IMR-90 (cell line): Measurements from ENCODE around the gene PKN3. TPM values are rescaled to one million over a fixed set of nuclear protein-coding genes. Genes with fewer than 3 reads are reported as not detected.

Experiments used
- ATAC-seq: fragments of 200-7000 bp; cut with Tn5 transposase; 2 replicates; pipeline ENCODE4 v1.9.1; 2020; ENCODE audit warnings: low read depth, mild to moderate bottlenecking, moderate library complexity
- BruUV-seq: library from RNA; stranded (reverse); fragments of 400-500 nt; replicated peaks from 2 replicates; lab custom pipeline; 2021; lab: Mats Ljungman, UMichigan
- CTCF ChIA-PET: fragments of 300-600 bp; formaldehyde crosslinking; extraction: SDS; loops from one replicate; lab custom pipeline; 2021; ENCODE audit warnings: antibody characterized with exemption; lab: Yijun Ruan, JAX
- POLR2A ChIA-PET: fragments of 300-600 bp; sonication (Branson Sonifier 250); formaldehyde crosslinking; loops from one replicate; lab custom pipeline; 2022; ENCODE audit warnings: antibody characterized with exemption; ENCODE audit not compliant: unreplicated experiment; lab: Charles Lee
- DNase-seq: peaks from one replicate; pipeline ENCODE4 v3.0.0; 2013
- H2AFZ ChIP-seq: replicated peaks from 2 replicates; pipeline ENCODE3; 2013; ENCODE audit warnings: low read length, mild to moderate bottlenecking; ENCODE audit not compliant: poor library complexity
- H2AK5ac ChIP-seq: 2 replicates; pipeline ENCODE4 v1.6.1; 2013; ENCODE audit warnings: low read depth, low read length, inconsistent platforms
- H2AK9ac ChIP-seq: replicated peaks from 2 replicates; pipeline ENCODE3; 2013; ENCODE audit warnings: mild to moderate bottlenecking, low read depth, low read length, moderate library complexity; ENCODE audit not compliant: poor library complexity
- H2BK120ac ChIP-seq: 2 replicates; pipeline ENCODE4 v1.6.1; 2013; ENCODE audit warnings: low read depth, low read length, inconsistent platforms
- H2BK15ac ChIP-seq: 3 replicates; pipeline ENCODE4 v1.6.1; 2013; ENCODE audit warnings: low read depth, low read length, inconsistent platforms
- H2BK20ac ChIP-seq: 2 replicates; pipeline ENCODE4 v1.6.1; 2013; ENCODE audit warnings: low read depth, mild to moderate bottlenecking, inconsistent platforms, low read length, moderate library complexity
- H2BK5ac ChIP-seq: 2 replicates; pipeline ENCODE4 v1.6.1; 2013; ENCODE audit warnings: mild to moderate bottlenecking, low read depth, low read length, inconsistent platforms; ENCODE audit not compliant: poor library complexity, severe bottlenecking
- H3K14ac ChIP-seq: replicated peaks from 2 replicates; pipeline ENCODE4 v1.6.1; 2013; ENCODE audit warnings: low read depth, low read length, inconsistent platforms
- H3K18ac ChIP-seq: 2 replicates; pipeline ENCODE4 v1.6.1; 2013; ENCODE audit warnings: low read depth, low read length, control low read depth
- H3K23ac ChIP-seq: 2 replicates; pipeline ENCODE4 v1.6.1; 2013; ENCODE audit warnings: low read depth, low read length, inconsistent platforms
- H3K27ac ChIP-seq: 2 replicates; pipeline ENCODE4 v1.5.1; 2013; ENCODE audit warnings: mild to moderate bottlenecking, control low read depth, low read length; ENCODE audit not compliant: insufficient read depth
- H3K27me3 ChIP-seq: 2 replicates; pipeline ENCODE4 v1.6.1; 2013; ENCODE audit warnings: low read length; ENCODE audit not compliant: control insufficient read depth, insufficient read depth
- H3K36me3 ChIP-seq: 2 replicates; pipeline ENCODE4 v1.6.1; 2013; ENCODE audit warnings: low read length, mixed read lengths; ENCODE audit not compliant: control insufficient read depth, insufficient read depth
- H3K4ac ChIP-seq: 2 replicates; pipeline ENCODE4 v1.6.1; 2013; ENCODE audit warnings: low read depth, low read length, inconsistent platforms
- H3K4me1 ChIP-seq: 2 replicates; pipeline ENCODE4 v1.6.1; 2013; ENCODE audit warnings: low read length, mixed read lengths; ENCODE audit not compliant: control insufficient read depth, insufficient read depth
- H3K4me2 ChIP-seq: 2 replicates; pipeline ENCODE4 v1.6.1; 2013; ENCODE audit warnings: low read depth, mild to moderate bottlenecking, control low read depth, low read length, moderate library complexity
- H3K4me3 ChIP-seq: 2 replicates; pipeline ENCODE4 v1.5.1; 2013; ENCODE audit warnings: low read depth, mild to moderate bottlenecking, control low read depth, low read length, moderate library complexity; ENCODE audit not compliant: insufficient read depth
- H3K56ac ChIP-seq: 2 replicates; pipeline ENCODE4 v1.6.1; 2013; ENCODE audit warnings: low read length, inconsistent platforms; ENCODE audit not compliant: insufficient read depth; ENCODE audit errors: extremely low read depth
- H3K79me1 ChIP-seq, 2 experiments: 2 replicates each; pipeline ENCODE4 v1.6.1; 2013; ENCODE audit warnings: low read length in 2 of 2, inconsistent platforms in 1 of 2, low read depth in 1 of 2
- H3K9ac ChIP-seq: 2 replicates; pipeline ENCODE4 v1.6.1; 2013; ENCODE audit warnings: low read depth, low read length, control low read depth
- H3K9me1 ChIP-seq: 2 replicates; pipeline ENCODE4 v1.6.1; 2013; ENCODE audit warnings: low read length, inconsistent platforms; ENCODE audit not compliant: insufficient read depth
- H3K9me3 ChIP-seq: 2 replicates; pipeline ENCODE4 v1.6.1; 2013; ENCODE audit warnings: low read length; ENCODE audit not compliant: control insufficient read depth, insufficient read depth
- H4K20me1 ChIP-seq: 2 replicates; pipeline ENCODE4 v1.6.1; 2013; ENCODE audit warnings: low read length, inconsistent platforms; ENCODE audit not compliant: insufficient read depth
- H4K5ac ChIP-seq: 2 replicates; pipeline ENCODE4 v1.6.1; 2013; ENCODE audit warnings: mild to moderate bottlenecking, low read depth, low read length, control low read depth
- H4K8ac ChIP-seq, 2 experiments: 2 replicates each; pipeline ENCODE4 v1.6.1; 2013; ENCODE audit warnings: low read depth in 2 of 2, low read length in 2 of 2, control low read depth in 1 of 2, inconsistent platforms in 1 of 2
- H4K91ac ChIP-seq: 2 replicates; pipeline ENCODE4 v1.6.1; 2013; ENCODE audit warnings: low read depth, low read length, inconsistent platforms; ENCODE audit not compliant: insufficient read depth
- BHLHE40 ChIP-seq: fragments of 150-350 bp; IDR thresholded peaks from 2 replicates; pipeline ENCODE4 v1.6.1; 2016; ENCODE audit warnings: mild to moderate bottlenecking, low read depth, low read length
- CEBPB ChIP-seq: IDR thresholded peaks from 2 replicates; pipeline ENCODE4 v1.6.1; 2012; ENCODE audit warnings: low read depth, low read length, improper control_type of control experiment
- CHD1 ChIP-seq: IDR thresholded peaks from 2 replicates; pipeline ENCODE4 v1.6.1; 2012; ENCODE audit warnings: low read depth, low read length, improper control_type of control experiment
- MAFK ChIP-seq: IDR thresholded peaks from 2 replicates; pipeline ENCODE4 v1.6.1; 2012; ENCODE audit warnings: low read depth, low read length, improper control_type of control experiment
- MAZ ChIP-seq: IDR thresholded peaks from 2 replicates; pipeline ENCODE4 v1.6.1; 2012; ENCODE audit warnings: low read depth, mild to moderate bottlenecking, low read length, improper control_type of control experiment, moderate library complexity, borderline replicate concordance
- MXI1 ChIP-seq: IDR thresholded peaks from 2 replicates; pipeline ENCODE4 v1.6.1; 2012; ENCODE audit warnings: low read depth, mild to moderate bottlenecking, low read length, moderate library complexity, borderline replicate concordance
- POLR2A ChIP-seq: IDR thresholded peaks from 2 replicates; pipeline ENCODE4 v1.6.1; 2012; ENCODE audit warnings: mild to moderate bottlenecking, low read depth, low read length
- RCOR1 ChIP-seq: IDR thresholded peaks from 2 replicates; pipeline ENCODE4 v1.6.1; 2012; ENCODE audit warnings: mild to moderate bottlenecking, low read length, improper control_type of control experiment; ENCODE audit not compliant: insufficient replicate concordance
- SMC3 ChIP-seq: fragments of 150-350 bp; IDR thresholded peaks from 2 replicates; pipeline ENCODE4 v1.6.1; 2016; ENCODE audit warnings: low read depth, mild to moderate bottlenecking, antibody characterized with exemption, low read length, moderate library complexity
- USF2 ChIP-seq: fragments of 150-350 bp; IDR thresholded peaks from 2 replicates; pipeline ENCODE4 v1.6.1; 2017; ENCODE audit warnings: mild to moderate bottlenecking, antibody characterized with exemption, low read length, low read depth
- WGBS, 2 experiments: methylation state at CpG; one replicate each; pipeline versions ENCODE4 v1.1.5 to v1.1.7; 2013; ENCODE audit warnings: missing lambda C conversion rate in 2 of 2; ENCODE audit not compliant: insufficient read length in 1 of 2; ENCODE audit errors: extremely low coverage in 2 of 2; 5-methylcytosine and 5-hydroxymethylcytosine counted together
- dilution Hi-C: fragments of 300-500 bp; cut with HindIII; formaldehyde crosslinking; loops from one replicate; pipeline ENCODE4 v1.14.3; 2018; ENCODE audit warnings: low sequenced_read_pairs; ENCODE audit not compliant: unreplicated experiment
- in situ Hi-C: fragments of 300-500 bp; cut with MboI; formaldehyde crosslinking; loops from 3 replicates; pipeline ENCODE4 v1.14.3; 2019; ENCODE audit warnings: low sequenced_read_pairs, inconsistent platforms, mixed read lengths
- intact Hi-C: fragments of 100-400 bp; cut with micrococcal nuclease; formaldehyde crosslinking; loops from 2 replicates; pipeline ENCODE4 v1.10.0; 2022
- polyA plus RNA-seq, 3 experiments: library from polyadenylated mRNA; depleted of rRNA; stranded (reverse); fragments of >200 nt; gene quantifications; 2 replicates each; pipeline ENCODE4 v1.2.3, GENCODE V29; 2012; ENCODE audit warnings: low replicate concordance in 1 of 3
- total RNA-seq: library from RNA; depleted of rRNA; stranded (reverse); fragments of >200 nt; gene quantifications from 2 replicates; pipeline ENCODE4 v1.2.3, GENCODE V29; 2012
- TF ChIP-seq, protein P1 (sequence below): fragments of 150-350 bp; IDR thresholded peaks from 2 replicates; pipeline ENCODE4 v1.6.1; 2016; ENCODE audit warnings: low read depth, mild to moderate bottlenecking, low read length, moderate library complexity, borderline replicate concordance

Gene PKN3
- total and polyA plus RNA-seq, 2 of the 4 experiments (the other 2 are of a cell fraction) = 1.6 to 3.8 TPM

DNA sequence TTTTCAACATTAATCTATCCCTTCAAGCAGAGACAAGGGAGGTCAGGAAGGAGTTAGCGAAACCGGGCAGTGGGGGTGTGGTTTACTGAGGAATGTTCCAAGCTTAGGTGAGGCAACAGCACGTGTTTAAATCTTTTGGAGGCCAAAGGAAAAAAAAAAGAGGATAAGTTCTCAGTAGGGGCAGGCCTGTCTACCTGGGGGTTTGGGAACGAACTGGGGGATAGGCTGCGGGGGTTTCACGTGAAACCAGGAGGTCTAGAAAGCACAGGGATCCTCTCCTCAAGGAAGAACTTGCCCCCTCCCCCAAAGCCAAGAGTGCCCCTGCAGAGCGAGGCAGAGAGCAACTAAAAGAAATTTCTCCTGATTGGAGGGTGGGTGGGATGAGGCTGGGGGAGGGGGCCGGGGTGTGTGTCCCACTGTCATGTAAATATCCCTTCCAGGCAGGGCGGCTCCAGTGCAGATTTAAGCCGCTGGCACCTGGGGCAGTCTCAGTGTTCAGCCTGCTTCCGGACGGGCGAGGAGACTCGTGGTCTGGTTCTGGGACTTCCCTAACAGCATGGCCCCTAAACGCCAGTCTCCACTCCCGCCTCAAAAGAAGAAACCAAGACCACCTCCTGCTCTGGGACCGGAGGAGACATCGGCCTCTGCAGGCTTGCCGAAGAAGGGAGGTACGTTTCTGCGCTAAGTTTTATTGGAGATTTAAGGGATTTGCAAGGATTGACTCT is 18.8 kb upstream of the PKN3 start:
- Histone ChIP-seq H2BK20ac (peak overlapping the region; percentile 46; the same call in 1 of the 2 replicates), H3K4me1 (peaks cover 17% of the 10 kb centered on the region), H3K4ac (peak overlapping the region; percentile 98), H4K20me1 (no peaks in the 10 kb centered on the region), H3K14ac (peak overlapping the region; percentile 100), H3K27ac (peak overlapping the region; percentile 68), H2AK5ac (peak overlapping the region; percentile 84), H3K9me1 (peaks cover 22% of the 10 kb centered on the region), H3K56ac (peak overlapping the region; percentile 78), H3K36me3 (no peaks in the 10 kb centered on the region), H2BK120ac (peak overlapping the region; percentile 61), H3K23ac (peak overlapping the region; percentile 98), H4K5ac (peak overlapping the region; percentile 59), H3K27me3 (no peaks in the 10 kb centered on the region), H2AK9ac (peak overlapping the region; percentile 99), H4K8ac (peak overlapping the region; percentile 71 to 97), H4K91ac (peak overlapping the region; percentile 76), H2AFZ (peak overlapping the region; percentile 82), H2BK5ac (peak overlapping the region; percentile 61), H3K9ac (peak overlapping the region; percentile 82), H3K4me3 (peak overlapping the region; percentile 57), H3K4me2 (peak overlapping the region; percentile 93), H3K18ac (peak overlapping the region; percentile 43), H3K9me3 (no peaks in the 10 kb centered on the region), H3K79me1 (peaks cover 27 to 52% of the 10 kb centered on the region in 2 experiments), H2BK15ac (0 out of 3 replicates have a peak overlapping the region, but pooled peaks have one; percentile 29)
- ATAC-seq (peak; percentile 34), DNase-seq (peak; percentile 19)
- intact Hi-C loops = no loop called here
- TF ChIP-seq CEBPB = 0 out of 2 replicates have a peak, but pooled peaks have one; percentile 8
- TF ChIP-seq MXI1 = peak; percentile 42; the same call in 1 of the 2 replicates
- TF ChIP-seq USF2 = no peak
- TF ChIP-seq SMC3 = no peak
- TF ChIP-seq MAFK = no peak
- no peak for TF ChIP-seq RCOR1
- no peak for TF ChIP-seq POLR2A
- TF ChIP-seq, protein P1, sequence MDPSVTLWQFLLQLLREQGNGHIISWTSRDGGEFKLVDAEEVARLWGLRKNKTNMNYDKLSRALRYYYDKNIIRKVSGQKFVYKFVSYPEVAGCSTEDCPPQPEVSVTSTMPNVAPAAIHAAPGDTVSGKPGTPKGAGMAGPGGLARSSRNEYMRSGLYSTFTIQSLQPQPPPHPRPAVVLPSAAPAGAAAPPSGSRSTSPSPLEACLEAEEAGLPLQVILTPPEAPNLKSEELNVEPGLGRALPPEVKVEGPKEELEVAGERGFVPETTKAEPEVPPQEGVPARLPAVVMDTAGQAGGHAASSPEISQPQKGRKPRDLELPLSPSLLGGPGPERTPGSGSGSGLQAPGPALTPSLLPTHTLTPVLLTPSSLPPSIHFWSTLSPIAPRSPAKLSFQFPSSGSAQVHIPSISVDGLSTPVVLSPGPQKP = no peak
- TF ChIP-seq CHD1 = no peak
- TF ChIP-seq BHLHE40 = peak; percentile 60
- no peak for TF ChIP-seq MAZ
- dilution Hi-C loops = no loop called here
- ChIA-PET POLR2A (interaction anchor here (0.7 kb wide), 1 partner anchor 40 kb away, joined by 5 read pairs; no protein-coding TSS in a partner anchor), CTCF (no interaction called here)
- no TSS peak for BruUV-seq
- WGBS, 2 experiments = 3% methylated on average over 6 of the region's 21 CpGs; no CpG with 5 or more reads in 1 of the 2 experiments
- in situ Hi-C loops = no loop called here
